HG03066 (cell line): ENCODE measurements around the gene ALDH1L1.

Source experiments
- ATAC-seq: cut with Tn5 transposase; IDR thresholded peaks from one replicate; pipeline ENCODE4 v1.9.1; 2021; ENCODE audit warnings: low read depth; ENCODE audit not compliant: unreplicated experiment

Gene ALDH1L1

DNA sequence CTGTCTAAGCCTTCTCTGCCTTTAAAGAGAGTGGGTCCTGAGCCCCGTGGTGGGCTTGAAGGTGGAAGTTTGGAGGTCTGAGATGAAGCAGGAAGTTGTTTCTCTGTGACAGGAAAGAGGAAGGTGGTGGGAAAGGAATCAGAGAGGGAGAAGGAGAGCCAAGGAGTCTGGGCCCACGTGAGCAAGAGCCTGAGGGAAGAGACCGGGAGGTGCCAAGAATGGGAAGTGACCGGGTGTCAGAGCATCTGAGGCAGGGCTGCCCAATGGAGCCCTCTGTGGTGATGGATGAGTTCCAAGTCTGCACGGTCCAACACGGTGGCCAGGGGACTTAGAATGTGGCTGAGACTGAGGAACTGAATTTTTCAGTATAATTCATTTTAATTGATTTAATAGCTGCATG, 24.6 kb downstream of the ALDH1L1 start:
- no peak for ATAC-seq

DNA sequence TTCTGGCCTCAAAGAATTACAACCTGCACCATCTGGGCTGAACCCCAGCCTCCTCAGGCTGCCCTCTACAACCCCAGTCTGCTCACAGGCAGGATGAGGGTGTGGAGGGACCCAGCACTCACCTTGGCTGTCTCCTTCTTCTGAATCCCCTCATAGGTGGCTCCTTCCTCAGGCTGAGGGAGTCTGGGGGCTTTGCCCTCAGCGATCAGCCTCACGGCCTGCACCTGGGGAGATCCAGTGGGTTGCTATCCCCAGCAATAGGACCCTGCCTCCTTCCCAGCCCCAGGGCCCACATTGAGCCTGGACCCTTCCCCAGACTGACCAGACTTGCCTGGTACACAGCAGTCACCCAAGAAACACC, 25.1 kb downstream of the ALDH1L1 start:
- no peak for ATAC-seq

DNA sequence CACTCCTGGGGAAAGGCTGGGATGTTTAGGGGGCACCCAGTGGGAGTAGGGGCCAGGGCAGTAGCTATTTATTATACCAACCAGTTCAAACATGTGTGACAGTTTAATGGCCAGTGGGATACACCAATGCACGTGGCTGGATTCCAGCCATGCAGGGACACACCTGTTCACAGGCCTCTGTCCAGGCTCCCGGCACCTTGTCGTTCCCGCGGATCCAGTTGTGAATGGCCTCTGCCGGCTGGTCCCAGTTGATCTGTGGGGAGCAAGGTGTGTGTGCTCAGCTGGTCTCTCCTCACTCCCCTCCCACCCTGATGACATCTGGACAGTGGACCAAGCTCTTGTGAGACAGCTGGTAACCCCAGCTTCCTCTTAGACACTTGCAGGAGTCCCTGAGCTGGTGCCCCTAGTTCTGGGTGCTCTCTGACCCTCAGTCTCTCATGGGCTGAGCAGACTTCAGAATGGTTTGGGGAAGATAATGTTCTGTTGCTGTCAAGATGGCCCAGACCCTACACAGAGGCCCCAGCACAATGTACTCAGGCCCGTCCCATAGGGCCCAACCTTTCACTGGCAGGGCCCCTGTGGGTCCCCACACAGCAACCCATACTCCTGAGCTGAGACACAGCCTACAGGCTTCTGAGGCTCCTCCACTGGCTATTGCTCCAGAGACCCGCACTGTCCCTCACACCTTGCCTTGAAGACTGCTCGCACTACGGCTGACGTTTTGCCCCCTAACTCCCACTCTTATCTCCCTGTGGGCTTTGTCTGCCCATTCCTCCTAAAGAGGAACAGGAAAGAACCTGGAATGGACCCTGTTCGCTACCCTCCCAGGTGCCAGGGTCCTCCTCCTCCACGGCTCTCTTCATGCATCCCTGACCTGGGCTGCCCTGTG, 25.8 kb downstream of the ALDH1L1 start:
- no peak for ATAC-seq

GRCh38 chr3:126153695-126154360, 26.6 kb downstream of the ALDH1L1 start:
- ATAC-seq = no peak

DNA sequence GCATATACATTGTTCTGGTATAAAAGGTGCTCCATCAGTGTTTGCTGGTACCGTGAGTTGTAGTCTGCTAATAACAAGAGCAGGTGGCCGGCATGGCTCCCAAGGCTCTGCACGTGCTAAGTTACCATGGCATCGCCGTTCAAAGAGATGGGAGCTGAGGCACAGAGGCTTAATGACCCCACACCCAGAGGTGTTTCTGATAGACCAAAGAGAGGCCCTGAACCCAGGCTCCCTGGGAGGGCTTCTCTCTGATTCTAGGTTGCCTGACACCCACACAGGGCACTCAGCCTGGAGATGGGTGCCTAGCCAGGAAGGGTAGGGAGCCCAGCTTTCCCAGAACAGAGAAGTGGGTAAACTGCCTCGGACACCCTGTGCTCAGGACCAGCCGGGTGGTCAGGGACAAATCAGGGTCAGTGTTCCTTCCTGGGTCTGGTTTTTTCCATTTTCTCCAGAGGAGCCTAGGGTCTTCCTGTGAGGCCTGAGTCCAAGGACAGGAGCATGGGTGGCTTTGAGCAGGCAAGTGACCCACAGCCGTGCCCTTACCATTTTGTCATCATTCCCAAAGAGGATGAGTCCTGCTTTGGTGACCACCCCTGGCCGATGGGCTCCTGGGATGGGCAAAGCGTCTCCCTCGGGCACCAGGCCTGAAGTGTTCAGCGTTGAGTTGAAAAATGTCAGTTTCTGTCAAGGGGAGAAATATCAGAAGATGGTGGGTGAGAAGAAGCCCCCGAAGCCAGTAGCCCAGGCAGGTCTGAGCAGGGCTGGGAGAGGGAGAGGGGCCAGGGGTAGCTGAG, 27.3 kb downstream of the ALDH1L1 start:
- ATAC-seq = no peak

GRCh38 chr3:126152458-126152857, 27.9 kb downstream of the ALDH1L1 start:
- ATAC-seq = no peak

- no peak for ATAC-seq
These were observed 28.7 kb downstream of the ALDH1L1 start for GRCh38 chr3:126151562-126152302.

DNA sequence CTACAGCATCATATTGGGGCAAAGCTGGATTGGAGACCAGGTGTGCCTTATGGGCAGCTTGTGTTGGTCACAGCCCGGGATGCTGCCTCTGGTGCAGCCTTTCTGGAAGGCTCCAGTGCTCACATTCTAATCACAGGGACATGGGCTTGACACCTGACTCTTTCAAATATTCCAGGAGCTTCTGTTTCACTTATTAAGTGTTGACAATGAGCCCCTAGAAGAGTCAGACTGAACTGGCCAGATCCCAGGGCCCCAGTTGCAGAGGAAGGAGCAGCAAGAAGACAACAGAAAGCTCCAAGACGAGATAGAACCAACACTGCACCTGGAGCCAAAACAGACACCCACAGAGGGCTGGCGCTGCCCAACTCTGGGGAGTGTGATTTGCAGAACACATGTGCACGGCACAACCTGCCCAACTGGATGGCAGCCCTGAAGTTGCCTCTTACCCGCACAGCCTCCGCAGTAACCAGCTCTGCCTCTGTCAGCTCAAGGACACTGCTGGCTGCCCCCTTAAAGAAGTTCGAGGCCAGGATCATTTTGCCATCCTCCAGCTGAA, 30.3 kb downstream of the ALDH1L1 start:
- ATAC-seq = no peak

DNA sequence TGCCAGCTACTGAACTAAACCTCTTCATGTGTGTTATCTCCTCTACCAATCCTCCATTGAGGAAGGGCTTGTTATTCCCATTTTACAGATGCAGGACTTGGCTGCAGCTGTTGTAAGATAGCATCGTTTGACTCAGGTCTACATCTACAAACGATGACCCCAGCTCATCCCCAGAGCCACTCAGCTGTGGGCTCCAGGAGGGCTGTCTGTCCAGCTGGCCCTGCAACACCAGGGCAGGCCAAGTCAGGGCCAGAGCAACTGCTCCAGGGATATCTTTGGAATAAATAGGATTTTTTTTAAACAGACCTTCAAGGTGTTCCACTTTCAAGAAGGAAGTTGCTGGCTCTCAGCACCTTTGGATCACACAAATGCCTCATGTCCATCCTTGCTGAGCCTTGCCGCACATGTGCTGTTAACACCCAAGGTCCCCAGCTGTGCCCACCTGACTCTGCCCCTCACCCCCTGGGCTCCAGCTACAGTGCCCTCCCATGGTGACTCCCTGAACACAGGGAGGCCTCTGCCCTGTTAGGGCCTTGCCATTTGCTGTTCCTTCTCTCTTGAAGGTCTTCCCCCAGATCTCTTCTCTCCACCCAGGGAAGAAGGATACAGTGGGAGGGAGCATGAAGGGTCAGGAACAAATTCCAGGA, 31.0 kb downstream of the ALDH1L1 start:
- ATAC-seq = no peak

DNA sequence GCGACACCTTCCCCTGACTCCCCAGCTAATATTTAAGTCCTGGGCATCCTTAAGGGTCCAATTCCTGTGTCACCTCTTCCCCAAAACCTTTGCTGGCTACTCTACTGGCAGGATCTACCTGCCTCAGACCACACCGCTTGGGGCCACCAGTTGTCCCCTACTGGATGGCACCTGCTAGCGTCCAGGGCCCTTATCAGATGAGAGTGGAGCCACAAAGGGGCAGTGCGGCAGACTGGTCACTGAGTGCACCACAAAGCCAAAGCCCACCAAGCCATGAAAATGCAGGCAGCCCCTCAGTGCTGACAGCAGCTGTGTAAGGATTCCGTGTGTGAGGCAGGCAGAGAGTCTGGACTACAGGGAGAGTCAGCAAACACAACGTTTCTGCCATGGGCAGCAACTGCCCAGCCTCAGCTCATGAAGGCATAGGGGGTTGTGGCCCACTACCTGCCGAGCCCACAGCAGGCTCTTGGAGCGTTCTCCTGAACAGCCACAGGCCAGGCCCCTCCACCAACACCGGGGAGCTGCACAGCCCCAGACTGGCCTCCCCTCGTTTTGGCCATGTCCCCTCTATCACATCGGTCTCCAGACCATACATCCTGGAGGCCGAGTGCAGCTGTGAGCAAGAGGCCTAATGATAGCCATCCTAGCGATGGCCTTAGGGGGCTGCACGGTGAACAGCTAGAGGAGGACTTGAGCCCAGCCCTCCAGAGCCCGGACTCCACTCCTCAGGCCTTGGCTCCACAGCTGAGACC, 32.3 kb downstream of the ALDH1L1 start:
- no peak for ATAC-seq

GRCh38 chr3:126147147-126147931, 33.0 kb downstream of the ALDH1L1 start:
- no peak for ATAC-seq

DNA sequence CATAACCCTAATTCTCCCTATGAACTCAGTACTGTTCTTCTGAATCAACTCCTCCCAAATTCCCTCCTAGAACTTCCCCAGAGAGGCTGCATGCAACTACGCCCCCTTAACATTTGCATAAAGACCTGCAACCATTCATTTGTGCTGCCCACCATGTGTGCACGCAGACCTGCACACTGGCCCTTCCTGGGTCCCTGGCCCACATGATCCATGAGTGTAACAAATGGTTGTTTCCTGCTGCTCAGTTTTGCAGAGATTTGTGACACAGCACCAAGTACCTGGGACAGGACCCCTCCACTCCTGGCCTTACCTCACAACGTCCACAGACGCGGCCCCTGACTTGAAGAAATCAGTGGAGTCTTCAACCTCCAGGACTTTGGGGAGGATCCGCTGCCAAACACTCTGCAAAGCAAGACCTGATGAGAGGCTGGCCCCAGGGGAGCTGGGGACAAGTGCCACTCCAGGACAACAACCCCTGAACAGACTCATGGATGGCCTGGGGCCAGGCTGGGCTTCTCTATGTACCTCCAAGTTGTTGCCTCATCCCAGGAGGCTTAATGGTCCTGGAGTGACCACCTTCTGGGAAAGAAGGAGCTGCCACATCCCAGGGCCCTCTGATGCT, 33.8 kb downstream of the ALDH1L1 start:
- no peak for ATAC-seq

DNA sequence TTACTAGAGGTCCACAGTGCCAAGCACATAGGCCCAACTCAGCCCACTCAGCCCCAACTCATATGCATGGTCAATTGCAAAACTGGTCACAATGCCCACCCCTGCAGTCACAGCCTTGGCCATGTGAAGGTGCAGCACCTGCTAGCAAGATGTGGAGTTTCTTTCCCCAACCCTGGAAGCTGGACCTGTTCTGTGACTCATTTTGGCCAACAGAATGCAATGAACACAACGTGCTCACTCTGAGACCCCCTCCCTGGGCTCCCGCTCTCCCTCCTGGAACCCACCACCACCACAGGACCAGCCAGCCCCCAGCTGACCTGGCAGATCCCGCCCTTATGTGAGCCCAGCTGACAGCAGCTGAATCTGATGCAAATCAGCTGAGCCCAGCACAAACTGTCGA, 34.4 kb downstream of the ALDH1L1 start:
- no peak for ATAC-seq

GRCh38 chr3:126142652-126143051, 37.7 kb downstream of the ALDH1L1 start:
- no peak for ATAC-seq

DNA sequence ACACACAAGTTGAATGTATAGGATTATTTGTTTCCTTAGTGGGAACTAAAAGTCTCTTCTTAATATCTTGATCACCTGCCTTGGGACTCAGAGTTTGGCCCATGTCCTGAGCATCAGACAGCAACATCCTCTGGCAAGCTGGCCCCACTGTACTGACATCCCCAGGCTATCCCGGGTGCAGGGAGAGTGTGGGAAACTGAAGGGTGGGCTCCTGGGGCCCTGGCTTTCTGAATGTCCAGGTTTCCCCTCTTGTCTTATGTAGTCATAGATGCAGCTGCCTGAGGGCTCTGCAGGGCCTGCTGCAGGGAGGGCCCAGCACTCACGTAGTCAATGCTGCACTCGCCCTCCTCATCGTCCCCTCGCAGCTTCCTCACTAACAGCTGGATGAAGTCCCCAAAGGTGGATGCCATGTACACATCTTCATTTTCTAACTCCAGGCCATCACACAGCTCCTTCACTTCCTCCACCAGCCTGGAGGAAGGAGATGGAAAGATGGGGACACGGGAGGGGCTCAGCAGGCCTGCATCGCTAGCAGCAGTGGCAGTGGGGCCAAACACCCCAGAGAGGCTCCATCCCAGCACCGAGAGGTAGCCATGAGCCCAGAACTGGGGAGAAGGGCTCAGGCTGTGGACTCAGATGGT, 42.8 kb downstream of the ALDH1L1 start:
- no peak for ATAC-seq

DNA sequence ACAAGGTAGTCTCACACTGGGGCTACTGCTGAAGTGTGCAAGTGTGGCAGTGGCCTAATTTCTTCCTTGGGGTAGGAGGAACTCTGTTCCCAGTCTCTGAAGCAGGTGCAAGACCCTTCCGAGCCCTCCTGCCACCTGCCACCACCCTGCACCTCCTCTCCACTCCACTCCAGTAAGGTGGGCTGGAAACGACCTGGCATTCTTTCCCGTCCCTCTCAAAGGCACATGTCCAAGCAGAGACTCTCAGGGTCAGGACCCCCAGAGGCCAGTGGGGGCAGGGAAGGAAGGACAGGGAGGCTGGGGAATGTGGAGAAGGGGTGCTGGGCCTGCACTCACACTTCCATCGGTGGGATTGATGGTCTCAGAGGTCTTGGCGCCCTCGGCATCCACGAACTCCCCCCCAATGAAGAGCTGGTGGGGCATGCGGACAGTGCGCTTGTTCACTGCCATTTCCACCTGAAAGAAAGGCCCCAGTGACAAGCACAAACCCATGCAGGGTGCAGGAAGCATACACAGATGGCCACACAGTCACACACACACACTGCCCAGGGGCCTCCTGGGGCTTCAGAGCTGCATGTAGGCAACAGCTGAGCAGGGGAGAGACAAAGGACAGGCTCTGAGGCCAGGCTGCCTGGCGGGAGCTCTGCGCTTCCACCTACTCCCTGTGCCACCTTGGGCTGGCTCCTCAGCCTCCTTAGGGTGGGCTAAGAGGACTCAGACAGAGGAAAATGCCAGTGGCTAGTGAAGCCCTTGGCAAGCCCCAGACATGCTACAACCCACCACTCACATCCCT, 43.8 kb downstream of the ALDH1L1 start:
- no peak for ATAC-seq
